GM12873 (cell line): ENCODE data around the gene TTYH2.

Experiments used
- CTCF ChIP-seq: IDR thresholded peaks from 2 replicates; pipeline ENCODE4 v1.5.1; 2012; ENCODE audit warnings: low read depth, mild to moderate bottlenecking, moderate library complexity, low read length, control low read depth; ENCODE audit not compliant: insufficient read depth; ENCODE audit errors: missing control alignments

The TTYH2 gene

GRCh38 chr17:74186498-74186897 is 26.9 kb upstream of the TTYH2 start:
- TF ChIP-seq CTCF = no peak

GRCh38 chr17:74187761-74188160 is 25.6 kb upstream of the TTYH2 start:
- no peak for TF ChIP-seq CTCF

DNA sequence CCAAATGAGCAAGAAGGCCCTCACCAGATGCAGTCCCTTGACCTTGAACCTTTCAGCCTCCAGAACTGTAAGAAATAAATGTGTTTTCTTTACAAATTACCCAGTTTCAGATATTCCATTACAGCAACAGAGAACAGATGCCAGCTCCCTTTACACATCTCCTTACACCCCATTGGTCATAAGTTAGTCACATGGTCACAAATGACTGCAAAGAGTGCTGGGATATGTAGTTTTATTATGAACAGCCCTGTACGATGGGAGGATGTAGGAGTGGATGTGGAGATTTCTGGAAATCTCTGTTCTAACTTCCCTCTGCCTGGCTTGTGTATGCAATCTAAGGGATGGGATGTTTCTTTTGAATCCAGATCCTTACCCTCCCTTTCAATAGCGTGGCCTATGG is 23.2 kb upstream of the TTYH2 start:
- no peak for TF ChIP-seq CTCF

- TF ChIP-seq CTCF = no peak
These were observed 22.5 kb upstream of the TTYH2 start for GRCh38 chr17:74190807-74191406.

DNA sequence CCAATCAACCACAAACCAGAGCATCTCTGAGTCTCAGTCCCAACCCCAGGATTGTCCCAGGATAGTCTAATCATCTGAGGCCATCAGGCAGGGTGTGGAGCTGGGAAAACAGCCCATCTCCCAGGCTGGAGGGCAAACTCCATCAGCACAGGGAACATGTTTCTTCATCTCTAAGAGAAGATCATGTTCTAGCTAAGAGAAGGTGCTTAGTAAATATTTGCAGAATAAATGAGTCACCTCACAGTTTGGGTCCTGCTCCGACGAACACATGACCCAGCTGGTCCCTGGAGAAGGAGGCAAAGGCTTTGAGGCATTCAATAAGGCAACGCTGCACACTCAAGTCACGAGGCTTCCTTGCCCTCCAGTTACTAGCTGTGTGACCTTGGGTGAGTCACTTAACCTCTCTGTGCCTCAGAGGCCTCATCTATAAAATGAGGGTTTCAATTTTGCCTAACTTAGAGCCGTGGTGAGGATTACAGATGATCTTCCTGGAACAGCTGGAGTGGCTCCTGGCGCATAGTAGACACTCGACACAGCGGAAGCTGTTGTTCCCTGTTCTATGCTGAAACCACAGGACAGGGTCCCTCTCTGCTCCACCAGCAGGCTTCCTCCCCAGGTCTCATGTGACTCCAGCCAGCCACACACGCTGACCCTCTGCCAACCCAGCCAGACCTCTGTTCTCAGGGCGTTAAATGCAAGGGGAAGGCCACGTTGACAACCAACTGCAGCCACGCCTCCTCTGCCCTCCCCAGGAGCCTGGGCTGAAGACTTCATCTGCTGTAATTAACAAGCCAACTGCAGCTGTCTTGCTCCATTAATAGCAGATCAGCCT is 20.2 kb upstream of the TTYH2 start:
- TF ChIP-seq CTCF = no peak

- TF ChIP-seq CTCF = no peak
These were observed 18.7 kb upstream of the TTYH2 start for GRCh38 chr17:74194682-74195081.

DNA sequence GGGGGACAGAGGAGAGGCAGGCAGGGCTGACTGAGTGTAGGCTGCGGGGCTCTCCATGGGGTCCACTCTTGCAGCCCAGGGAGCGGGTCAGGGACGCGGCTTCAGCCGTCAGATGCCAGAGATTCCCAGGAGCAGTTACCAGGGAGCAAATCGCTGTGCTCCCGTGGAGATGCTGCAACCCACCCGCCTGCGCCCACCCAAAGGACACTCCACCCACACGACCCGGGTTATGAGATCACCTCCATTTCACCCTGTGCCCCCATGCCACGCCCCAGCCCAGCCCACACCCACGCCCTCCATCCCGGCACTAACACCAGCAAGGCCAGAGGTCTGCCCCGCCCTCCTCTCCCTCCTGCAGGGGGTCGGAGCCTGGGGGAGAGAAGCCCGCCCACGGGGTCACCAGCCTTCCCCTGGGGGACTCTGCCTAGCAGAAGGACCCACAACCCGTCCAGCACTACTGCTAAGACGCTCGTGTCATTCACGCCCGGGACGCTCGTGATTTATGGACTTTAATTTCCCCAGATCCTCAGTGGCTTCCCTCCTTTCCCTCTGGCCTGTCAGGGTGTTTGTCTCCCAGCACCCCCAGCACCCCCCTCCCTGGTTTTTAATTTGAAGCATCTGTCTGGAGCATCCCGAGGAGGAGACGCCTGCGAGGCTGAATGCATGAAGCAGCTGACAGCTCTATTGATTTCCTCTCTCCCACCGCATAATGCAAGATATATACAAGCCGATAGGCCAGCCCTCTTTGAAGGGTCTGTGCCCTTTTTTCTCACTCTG is 16.6 kb upstream of the TTYH2 start:
- no peak for TF ChIP-seq CTCF
